OCI-LY1 (cell line): Measurements from ENCODE around the gene ANGPTL7.

Experiments
- H2AFZ ChIP-seq: fragments of 200-600 bp; sonication (generic), shearing (Covaris generic); 2 replicates; pipeline ENCODE4 v1.6.0; 2014; ENCODE audit warnings: antibody characterized with exemption, mild to moderate bottlenecking, low read length
- H3F3A ChIP-seq: fragments of 200-600 bp; sonication (generic), shearing (Covaris generic); 2 replicates; pipeline ENCODE4 v1.6.0; 2014; ENCODE audit warnings: mild to moderate bottlenecking, antibody characterized with exemption, low read length, moderate library complexity; ENCODE audit not compliant: insufficient read depth
- H3K27ac ChIP-seq: fragments of 200-600 bp; sonication (generic); 2 replicates; pipeline ENCODE4 v1.5.1; 2014; ENCODE audit warnings: low read length, mixed run types, mild to moderate bottlenecking, low read depth; ENCODE audit not compliant: poor library complexity, severe bottlenecking
- H3K27me3 ChIP-seq: fragments of 200-600 bp; sonication (generic); 2 replicates; pipeline ENCODE4 v1.6.0; 2014; ENCODE audit warnings: antibody characterized with exemption, mild to moderate bottlenecking, low read length, moderate library complexity; ENCODE audit not compliant: insufficient read depth
- H3K36me3 ChIP-seq: fragments of 200-600 bp; sonication (generic); 2 replicates; pipeline ENCODE4 v1.6.1; 2014; ENCODE audit warnings: mild to moderate bottlenecking, antibody characterized with exemption, low read length, moderate library complexity, mixed read lengths; ENCODE audit not compliant: insufficient read depth
- H3K4me1 ChIP-seq: fragments of 200-600 bp; sonication (generic); 2 replicates; pipeline ENCODE4 v1.5.1; 2014; ENCODE audit warnings: mild to moderate bottlenecking, low read length, moderate library complexity; ENCODE audit not compliant: insufficient read depth, severe bottlenecking
- H3K4me2 ChIP-seq: fragments of 200-600 bp; sonication (generic), shearing (Covaris generic); 2 replicates; pipeline ENCODE4 v1.6.1; 2014; ENCODE audit warnings: low read length
- H3K4me3 ChIP-seq: fragments of 200-600 bp; sonication (generic); 2 replicates; pipeline ENCODE4 v1.5.1; 2014; ENCODE audit warnings: low read length, low read depth, mild to moderate bottlenecking, mixed read lengths; ENCODE audit not compliant: poor library complexity, severe bottlenecking
- H3K79me2 ChIP-seq: fragments of 200-600 bp; shearing (Covaris generic); 2 replicates; pipeline ENCODE4 v1.6.1; 2016; ENCODE audit warnings: mixed run types, low read length, mixed read lengths; ENCODE audit not compliant: insufficient read depth
- H3K9ac ChIP-seq: fragments of 200-600 bp; sonication (generic), shearing (Covaris generic); 2 replicates; pipeline ENCODE4 v1.6.1; 2014; ENCODE audit warnings: mild to moderate bottlenecking, low read length, mixed read lengths
- H3K9me2 ChIP-seq: fragments of 200-600 bp; sonication (generic), shearing (Covaris generic); 2 replicates; pipeline ENCODE4 v1.6.1; 2014; ENCODE audit warnings: low read depth, mild to moderate bottlenecking, low read length, mixed read lengths
- H3K9me3 ChIP-seq: fragments of 200-600 bp; shearing (Covaris generic); 2 replicates; pipeline ENCODE4 v1.6.1; 2014; ENCODE audit warnings: low read length, mixed read lengths
- H4K20me1 ChIP-seq: fragments of 200-600 bp; sonication (generic), shearing (Covaris generic); 2 replicates; pipeline ENCODE4 v1.6.0; 2016; ENCODE audit warnings: mild to moderate bottlenecking, low read length; ENCODE audit not compliant: insufficient read depth
- EZH2 ChIP-seq: fragments of 200-600 bp; sonication (generic), shearing (Covaris generic); IDR thresholded peaks from 2 replicates; pipeline ENCODE4 v1.8.0; 2017; ENCODE audit warnings: borderline replicate concordance, mixed run types, mild to moderate bottlenecking, antibody characterized with exemption, low read length, moderate library complexity, mixed read lengths
- TF ChIP-seq, protein P1 (sequence below): fragments of 200-600 bp; sonication (generic), shearing (Covaris generic); IDR thresholded peaks from 2 replicates; pipeline ENCODE4 v1.5.1; 2017; ENCODE audit warnings: mild to moderate bottlenecking, antibody characterized with exemption, low read length, moderate library complexity, mixed read lengths

Gene ANGPTL7

GRCh38 chr1:11174261-11174942, 14.8 kb upstream of the ANGPTL7 start:
- no peaks in the 10 kb centered on the region for H4K20me1 ChIP-seq
- TF ChIP-seq, protein P1, sequence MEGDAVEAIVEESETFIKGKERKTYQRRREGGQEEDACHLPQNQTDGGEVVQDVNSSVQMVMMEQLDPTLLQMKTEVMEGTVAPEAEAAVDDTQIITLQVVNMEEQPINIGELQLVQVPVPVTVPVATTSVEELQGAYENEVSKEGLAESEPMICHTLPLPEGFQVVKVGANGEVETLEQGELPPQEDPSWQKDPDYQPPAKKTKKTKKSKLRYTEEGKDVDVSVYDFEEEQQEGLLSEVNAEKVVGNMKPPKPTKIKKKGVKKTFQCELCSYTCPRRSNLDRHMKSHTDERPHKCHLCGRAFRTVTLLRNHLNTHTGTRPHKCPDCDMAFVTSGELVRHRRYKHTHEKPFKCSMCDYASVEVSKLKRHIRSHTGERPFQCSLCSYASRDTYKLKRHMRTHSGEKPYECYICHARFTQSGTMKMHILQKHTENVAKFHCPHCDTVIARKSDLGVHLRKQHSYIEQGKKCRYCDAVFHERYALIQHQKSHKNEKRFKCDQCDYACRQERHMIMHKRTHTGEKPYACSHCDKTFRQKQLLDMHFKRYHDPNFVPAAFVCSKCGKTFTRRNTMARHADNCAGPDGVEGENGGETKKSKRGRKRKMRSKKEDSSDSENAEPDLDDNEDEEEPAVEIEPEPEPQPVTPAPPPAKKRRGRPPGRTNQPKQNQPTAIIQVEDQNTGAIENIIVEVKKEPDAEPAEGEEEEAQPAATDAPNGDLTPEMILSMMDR: no peak
- TF ChIP-seq EZH2: no peak
- H3K4me3 ChIP-seq: no peak overlapping the region

GRCh38 chr1:11175461-11175860, 13.7 kb upstream of the ANGPTL7 start:
- Histone ChIP-seq H2AFZ (no peak overlapping the region), H3K4me1 (no peaks in the 10 kb centered on the region), H3K27ac (no peak overlapping the region), H3K4me3 (no peak overlapping the region), H3K9me3 (no peaks in the 10 kb centered on the region), H3F3A (no peaks in the 10 kb centered on the region), H3K9me2 (no peaks in the 10 kb centered on the region), H3K27me3 (no peaks in the 10 kb centered on the region), H3K4me2 (no peak overlapping the region), H3K79me2 (no peaks in the 10 kb centered on the region), H3K36me3 (peaks cover 5% of the 10 kb centered on the region; the same call in 1 of the 2 replicates), H4K20me1 (no peaks in the 10 kb centered on the region), H3K9ac (no peak overlapping the region)
- no peak for TF ChIP-seq EZH2

More at GRCh38 chr1:11174261-11174942, 14.8 kb upstream of the ANGPTL7 start:
- no peaks in the 10 kb centered on the region for H3K9me2 ChIP-seq
- peaks cover 3% of the 10 kb centered on the region; the same call in 1 of the 2 replicates for H3K36me3 ChIP-seq
- H3K9ac ChIP-seq: no peak overlapping the region
- no peaks in the 10 kb centered on the region for H3K79me2 ChIP-seq
- H3K4me2 ChIP-seq: no peak overlapping the region
- no peaks in the 10 kb centered on the region for H3K27me3 ChIP-seq
- H3K4me1 ChIP-seq: no peaks in the 10 kb centered on the region
- no peaks in the 10 kb centered on the region for H3F3A ChIP-seq
- H3K27ac ChIP-seq: no peak overlapping the region
- no peak overlapping the region for H2AFZ ChIP-seq
- no peaks in the 10 kb centered on the region for H3K9me3 ChIP-seq

DNA sequence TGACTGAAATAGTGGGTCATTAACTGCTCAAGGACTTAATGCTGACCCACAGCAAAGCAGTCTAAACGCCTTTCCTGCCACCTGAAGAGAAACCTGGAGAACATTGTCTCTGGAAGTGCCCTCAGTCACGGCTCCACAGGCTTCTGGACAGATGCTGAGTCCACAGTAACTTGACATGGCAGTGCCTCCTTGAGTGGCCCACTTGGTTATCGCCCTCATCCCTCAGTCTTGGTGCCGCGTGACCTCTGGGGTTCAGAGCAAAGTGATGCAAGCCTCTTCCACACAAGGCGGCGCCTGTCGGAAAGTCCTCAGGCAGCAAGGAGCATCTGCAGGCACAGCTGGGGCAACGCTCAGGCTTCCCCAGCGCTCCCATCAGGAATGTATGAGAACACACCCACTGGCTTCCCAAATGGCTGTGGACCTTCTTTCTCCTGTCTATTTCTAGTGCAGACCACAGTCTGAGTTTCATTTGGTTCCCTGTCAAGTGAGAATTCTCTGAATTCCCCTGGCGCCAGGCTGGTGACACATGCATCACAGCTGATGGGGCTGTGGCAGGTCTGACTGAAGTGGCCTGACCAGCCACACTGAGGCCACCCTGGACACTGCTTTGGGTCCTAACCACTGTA, 13.0 kb upstream of the ANGPTL7 start:
- no peaks in the 10 kb centered on the region for H3K9me2 ChIP-seq
- no peak overlapping the region for H3K4me3 ChIP-seq
- TF ChIP-seq EZH2: no peak
- TF ChIP-seq, protein P1: no peak
- H3K4me1 ChIP-seq: no peaks in the 10 kb centered on the region
- no peak overlapping the region for H3K4me2 ChIP-seq
- H2AFZ ChIP-seq: no peak overlapping the region
- no peaks in the 10 kb centered on the region for H3K9me3 ChIP-seq
- no peak overlapping the region for H3K9ac ChIP-seq
- no peak overlapping the region for H3K27ac ChIP-seq
- H3K36me3 ChIP-seq: peaks cover 8% of the 10 kb centered on the region; the same call in 1 of the 2 replicates
- H3K79me2 ChIP-seq: no peaks in the 10 kb centered on the region
- H3K27me3 ChIP-seq: no peaks in the 10 kb centered on the region
- H4K20me1 ChIP-seq: no peaks in the 10 kb centered on the region
- no peaks in the 10 kb centered on the region for H3F3A ChIP-seq
